Activated naive CD4-positive, alpha-beta T cell (primary cell): ENCODE results near the gene SDC1.

Experiments used
- DNase-seq, 4 experiments: peaks; one replicate each; lab custom pipeline; 2025; lab: John Stamatoyannopoulos, UW

SDC1 gene

GRCh38 chr2:20169796-20170703 lies 54.9 kb downstream of the SDC1 start:
- DNase-seq, result no peak

GRCh38 chr2:20168727-20169696 lies 55.9 kb downstream of the SDC1 start:
- DNase-seq, result no peak

DNA sequence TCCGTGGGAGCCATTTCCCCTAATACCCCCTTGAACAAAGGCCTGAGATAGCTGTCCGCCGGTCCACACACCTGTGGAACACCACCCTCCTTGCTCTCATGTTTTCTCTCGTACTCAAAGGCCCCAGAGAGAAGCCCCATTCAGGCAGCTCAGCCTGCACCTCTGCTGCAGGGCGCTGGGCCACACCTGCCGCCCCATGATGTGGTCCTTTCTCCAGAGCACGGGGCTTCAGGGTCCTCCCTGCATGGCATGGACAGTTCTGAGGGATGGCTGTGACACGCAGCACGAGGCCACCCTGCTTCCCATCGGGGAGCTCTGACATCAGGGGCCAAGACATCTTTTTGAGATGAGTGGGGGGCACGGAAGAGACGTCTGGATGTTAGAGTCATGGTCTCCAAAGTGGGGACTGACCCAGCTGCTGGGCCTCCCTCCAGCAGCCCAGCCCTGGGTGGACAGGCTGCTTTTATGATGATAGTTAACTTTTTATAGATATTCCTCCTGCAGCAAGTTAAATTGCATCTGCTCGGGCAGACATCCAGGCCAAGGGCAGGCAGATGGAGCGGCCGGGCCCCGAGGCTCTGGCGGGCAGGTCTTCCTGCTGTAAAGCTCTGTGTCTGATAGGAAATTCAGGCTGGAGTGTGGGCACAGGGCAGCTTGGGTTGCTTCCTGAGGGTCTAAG lies 56.7 kb downstream of the SDC1 start:
- no peak for DNase-seq

GRCh38 chr2:20167356-20167755 lies 57.6 kb downstream of the SDC1 start:
- no peak for DNase-seq

DNA sequence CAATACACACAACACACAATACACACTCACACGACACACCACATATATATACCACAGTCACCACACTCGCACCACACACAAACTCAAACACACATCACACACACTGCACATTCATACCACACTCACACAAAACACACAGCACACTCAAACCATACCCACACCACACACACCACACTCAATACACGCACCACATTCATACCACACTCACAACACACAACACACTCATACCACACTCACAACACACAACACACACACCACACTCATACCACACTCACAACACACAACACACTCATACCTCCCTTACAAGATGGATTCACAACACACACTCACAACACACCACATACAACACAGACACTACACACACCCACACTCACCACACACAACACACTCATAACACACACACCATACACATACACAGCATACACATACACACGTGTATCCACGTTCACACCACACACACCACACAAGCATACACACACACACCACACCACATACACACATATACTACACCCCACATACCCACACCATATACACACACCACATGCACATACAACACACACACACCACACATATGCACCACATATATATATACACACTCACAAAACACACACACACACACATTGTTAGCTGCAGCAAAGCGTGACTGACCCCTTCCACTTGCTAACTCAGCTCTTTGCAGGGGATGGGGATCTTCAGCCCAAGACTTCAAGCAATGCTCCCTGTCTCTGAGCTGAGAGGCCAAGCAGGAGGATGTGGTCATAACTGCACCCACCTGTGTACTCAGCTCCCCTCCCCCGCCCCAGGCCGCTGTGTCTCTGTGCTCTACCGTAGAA lies 59.0 kb downstream of the SDC1 start:
- no peak for DNase-seq

- DNase-seq, result no peak
Measured at GRCh38 chr2:20164734-20165478, 60.0 kb downstream of the SDC1 start.

DNA sequence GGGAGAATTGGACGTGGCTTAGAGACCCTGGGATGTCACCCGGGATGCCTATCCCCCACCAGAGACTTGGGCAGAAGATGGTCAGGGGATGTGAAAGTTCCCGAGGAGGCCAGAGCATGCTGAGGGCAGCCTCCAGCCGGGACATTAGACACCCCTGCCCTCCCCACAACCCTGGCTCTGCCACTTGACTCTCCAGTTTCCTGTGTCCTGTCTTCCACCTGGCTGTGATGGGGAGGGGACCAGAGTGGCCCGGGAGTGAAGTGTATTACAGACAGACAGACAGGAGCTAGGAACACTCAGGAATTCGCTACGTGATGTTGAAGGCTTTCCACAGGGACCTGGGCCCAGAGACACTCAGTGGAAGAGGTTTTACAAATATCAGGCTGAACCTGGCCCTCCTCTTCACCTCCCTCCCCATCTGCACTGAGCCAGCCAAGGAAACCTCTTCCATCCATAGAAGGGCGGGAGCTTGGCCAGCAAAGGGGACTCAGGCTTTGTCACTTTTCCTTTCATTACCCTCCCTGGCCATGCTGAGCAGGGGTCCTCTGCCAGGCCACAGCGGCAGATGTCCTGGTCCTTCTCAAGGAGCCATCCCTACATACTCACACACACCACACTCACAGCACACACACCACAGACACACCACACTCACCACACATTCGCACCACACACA lies 60.7 kb downstream of the SDC1 start:
- no peak for DNase-seq

DNA sequence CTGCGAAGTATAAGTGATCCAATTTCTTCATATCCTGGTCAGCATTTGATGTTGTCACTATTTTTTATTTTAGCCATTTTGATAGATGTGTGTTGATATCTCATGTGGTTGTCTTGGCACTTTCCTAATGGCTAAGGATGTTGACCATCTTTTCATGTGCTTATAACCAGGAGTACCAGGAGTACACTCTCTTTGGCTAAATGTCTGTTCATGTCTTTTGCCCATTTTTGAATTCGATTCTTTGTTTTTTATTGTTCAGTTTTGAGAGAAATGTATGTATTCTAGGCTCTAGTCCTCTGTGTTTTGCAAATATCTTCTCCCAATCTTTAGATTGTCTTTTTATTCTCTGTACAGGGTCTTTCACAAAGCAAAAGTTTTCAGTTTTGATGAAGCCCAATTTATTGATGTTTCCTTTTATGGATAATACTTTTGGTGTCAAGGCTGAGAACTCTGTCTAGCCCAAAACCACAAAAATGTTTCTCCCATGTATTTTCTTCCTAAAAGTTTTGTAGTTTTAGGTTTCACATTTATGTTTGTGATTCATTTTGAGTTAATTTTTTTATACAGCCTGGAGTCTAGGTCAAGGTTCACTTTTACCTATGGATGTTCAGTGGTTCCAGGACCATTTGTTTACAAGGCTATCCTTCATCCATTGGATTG lies 65.4 kb downstream of the SDC1 start:
- no peak for DNase-seq

- DNase-seq, result no peak
Measured at GRCh38 chr2:20157193-20157891, 67.6 kb downstream of the SDC1 start.

GRCh38 chr2:20156836-20157192 lies 68.1 kb downstream of the SDC1 start:
- DNase-seq, result no peak

GRCh38 chr2:20156076-20156759 lies 68.7 kb downstream of the SDC1 start:
- no peak for DNase-seq

- no peak for DNase-seq
Measured at GRCh38 chr2:20153131-20153851, 71.6 kb downstream of the SDC1 start.

- no peak for DNase-seq
Measured at GRCh38 chr2:20150806-20151571, 73.9 kb downstream of the SDC1 start.
